H1 (cell line): ENCODE measurements around the gene TMEM18. TPM values are rescaled to one million over a fixed set of nuclear protein-coding genes. Genes with fewer than 3 reads are reported as not detected.
A peak's percentile ranks its signal among the peaks of the same experiment; 100 is the strongest.

ENCODE experiments used
- CTCF ChIA-PET: fragments of 300-600 bp; sonication (Branson Sonifier 250); formaldehyde crosslinking; loops from one replicate; lab custom pipeline; 2021; ENCODE audit not compliant: partially characterized antibody; lab: Charles Lee
- POLR2A ChIA-PET: fragments of 300-600 bp; sonication (Branson Sonifier 250); formaldehyde crosslinking; loops from one replicate; lab custom pipeline; 2021; ENCODE audit warnings: inconsistent platforms; ENCODE audit not compliant: partially characterized antibody; lab: Charles Lee
- DNase-seq, 2 experiments: peaks; one replicate each; pipeline versions ENCODE4 v3.0.0 to v3.0.0-alpha.2; 2010 to 2022; ENCODE audit warnings: low spot score in 2 of 2, low read depth in 1 of 2, mixed read lengths in 1 of 2
- FAIRE-seq: peaks from 2 replicates; lab custom pipeline; 2011; peaks lifted over from hg19 to GRCh38; lab: Jason Lieb, UNC
- H2AFZ ChIP-seq: 2 replicates; pipeline ENCODE4 v1.8.1; 2012; ENCODE audit warnings: low read length, inconsistent platforms
- H2AK5ac ChIP-seq: 2 replicates; pipeline ENCODE4 v1.6.1; 2013; ENCODE audit warnings: low read depth, low read length
- H2BK120ac ChIP-seq: replicated peaks from 2 replicates; pipeline ENCODE3; 2013; ENCODE audit warnings: low read depth, low read length, inconsistent platforms
- H2BK12ac ChIP-seq: 2 replicates; pipeline ENCODE4 v1.6.1; 2013; ENCODE audit warnings: low read depth, low read length
- H2BK15ac ChIP-seq: 2 replicates; pipeline ENCODE4 v1.6.1; 2013; ENCODE audit warnings: low read length
- H2BK20ac ChIP-seq: 2 replicates; pipeline ENCODE4 v1.6.1; 2013; ENCODE audit warnings: low read length
- H2BK5ac ChIP-seq: 2 replicates; pipeline ENCODE4 v1.6.1; 2013; ENCODE audit warnings: low read depth, low read length
- H3K14ac ChIP-seq: 2 replicates; pipeline ENCODE4 v1.6.1; 2013; ENCODE audit warnings: inconsistent platforms; ENCODE audit not compliant: insufficient read length
- H3K18ac ChIP-seq: 2 replicates; pipeline ENCODE4 v1.6.1; 2013; ENCODE audit warnings: low read length; ENCODE audit errors: extremely low read depth
- H3K23ac ChIP-seq: 2 replicates; pipeline ENCODE4 v1.6.1; 2013; ENCODE audit warnings: inconsistent platforms; ENCODE audit not compliant: insufficient read length
- H3K23me2 ChIP-seq: 2 replicates; pipeline ENCODE4 v1.6.1; 2013; ENCODE audit warnings: low read depth, low read length
- H3K27ac ChIP-seq: 2 replicates; pipeline ENCODE4 v1.6.1; 2011; ENCODE audit warnings: low read depth, low read length, inconsistent platforms
- H3K27me3 ChIP-seq, 4 experiments: replicated peaks in 1 of 4; 1 replicate in 1 of 4; 2 replicates in 3 of 4; pipeline versions ENCODE4 v1.6.1 to v1.8.1; 2011 to 2013; ENCODE audit warnings: low read length in 3 of 4, mild to moderate bottlenecking in 3 of 4, inconsistent platforms in 2 of 4, mixed read lengths in 2 of 4, moderate library complexity in 1 of 4; ENCODE audit not compliant: control insufficient read depth in 3 of 4, insufficient read depth in 3 of 4; ENCODE audit errors: extremely low read depth in 1 of 4
- H3K36me3 ChIP-seq, 4 experiments: 2 replicates each; pipeline versions ENCODE4 v1.6.1 to v1.8.1; 2011 to 2013; ENCODE audit warnings: mild to moderate bottlenecking in 4 of 4, low read length in 3 of 4, moderate library complexity in 2 of 4, control low read depth in 1 of 4, inconsistent platforms in 1 of 4; ENCODE audit not compliant: insufficient read depth in 4 of 4, control insufficient read depth in 2 of 4
- H3K4ac ChIP-seq: replicated peaks from 2 replicates; pipeline ENCODE3; 2013; ENCODE audit warnings: low read length, low read depth, mixed read lengths, inconsistent platforms; ENCODE audit not compliant: insufficient read length
- H3K4me1 ChIP-seq, 4 experiments: replicated peaks in 1 of 4; 1 replicate in 1 of 4; 2 replicates in 3 of 4; pipeline versions ENCODE4 v1.6.1 to v1.8.1; 2011 to 2013; ENCODE audit warnings: low read length in 3 of 4, inconsistent platforms in 2 of 4, mixed read lengths in 1 of 4; ENCODE audit not compliant: insufficient read depth in 4 of 4, control insufficient read depth in 3 of 4
- H3K4me2 ChIP-seq, 2 experiments: 2 replicates each; pipeline versions ENCODE4 v1.6.1 to v1.8.1; 2011 to 2013; ENCODE audit warnings: low read depth in 2 of 2, low read length in 2 of 2, control low read depth in 1 of 2, inconsistent platforms in 1 of 2, mild to moderate bottlenecking in 1 of 2; ENCODE audit not compliant: insufficient read depth in 1 of 2
- H3K4me3 ChIP-seq, 4 experiments: fragments of 200-600, 300-600 bp in 1 of 4; sonication (generic), shearing (Covaris generic), sonication (Bioruptor Twin) in 1 of 4; 2 replicates each; pipeline versions ENCODE4 v1.5.1 to v1.8.1; 2011 to 2016; ENCODE audit warnings: low read length in 4 of 4, low read depth in 3 of 4, control low read depth in 2 of 4, inconsistent platforms in 2 of 4, mild to moderate bottlenecking in 2 of 4, mixed read lengths in 1 of 4, moderate library complexity in 1 of 4; ENCODE audit not compliant: insufficient read depth in 2 of 4; ENCODE audit errors: extremely low read depth in 1 of 4
- H3K56ac ChIP-seq: replicated peaks from 2 replicates; pipeline ENCODE3; 2013; ENCODE audit warnings: low read depth, mild to moderate bottlenecking, mixed read lengths, low read length, inconsistent platforms; ENCODE audit not compliant: insufficient read length
- H3K79me1 ChIP-seq: 2 replicates; pipeline ENCODE4 v1.6.1; 2013; ENCODE audit warnings: low read depth, low read length, control low read depth
- H3K79me2 ChIP-seq, 2 experiments: 2 replicates each; pipeline versions ENCODE4 v1.6.1 to v1.8.1; 2012 to 2013; ENCODE audit warnings: low read length in 2 of 2, mild to moderate bottlenecking in 2 of 2, inconsistent platforms in 1 of 2; ENCODE audit not compliant: insufficient read depth in 2 of 2, control insufficient read depth in 1 of 2
- H3K9ac ChIP-seq, 4 experiments: replicated peaks in 1 of 4; 1 replicate in 1 of 4; 2 replicates in 3 of 4; pipeline versions ENCODE4 v1.6.1 to v1.8.1; 2011 to 2013; ENCODE audit warnings: low read depth in 3 of 4, low read length in 3 of 4, control low read depth in 2 of 4, mild to moderate bottlenecking in 2 of 4, moderate library complexity in 2 of 4, inconsistent platforms in 1 of 4; ENCODE audit errors: extremely low read depth in 1 of 4
- H3K9me3 ChIP-seq, 2 experiments: 2 replicates each; pipeline versions ENCODE4 v1.6.1 to v1.8.1; 2012 to 2013; ENCODE audit warnings: mild to moderate bottlenecking in 2 of 2, moderate library complexity in 2 of 2, control low read depth in 1 of 2, inconsistent platforms in 1 of 2, low read depth in 1 of 2, low read length in 1 of 2, mixed read lengths in 1 of 2; ENCODE audit not compliant: insufficient read depth in 2 of 2
- H4K20me1 ChIP-seq, 2 experiments: replicated peaks in 1 of 2; 2 replicates each; pipeline versions ENCODE3 to v1.8.1; 2011 to 2013; ENCODE audit warnings: inconsistent platforms in 2 of 2, low read length in 2 of 2, mild to moderate bottlenecking in 1 of 2; ENCODE audit not compliant: insufficient read depth in 2 of 2, control insufficient read depth in 1 of 2
- H4K5ac ChIP-seq: 2 replicates; pipeline ENCODE4 v1.6.1; 2013; ENCODE audit warnings: low read length, low read depth, mixed read lengths, inconsistent platforms; ENCODE audit not compliant: insufficient read length
- H4K8ac ChIP-seq: 2 replicates; pipeline ENCODE4 v1.8.0; 2013; ENCODE audit warnings: mild to moderate bottlenecking, moderate library complexity, low read length, inconsistent platforms; ENCODE audit not compliant: insufficient read depth; ENCODE audit errors: extremely low read depth
- H4K91ac ChIP-seq: replicated peaks from 2 replicates; pipeline ENCODE3; 2013; ENCODE audit warnings: low read length, mixed read lengths, inconsistent platforms; ENCODE audit not compliant: insufficient read length
- CHD2 ChIP-seq: IDR thresholded peaks from 2 replicates; pipeline ENCODE4 v1.6.1; 2012; ENCODE audit warnings: low read length, improper control_type of control experiment
- FOSL1 ChIP-seq: IDR thresholded peaks from 2 replicates; pipeline ENCODE4 v1.6.1; 2011; ENCODE audit warnings: mild to moderate bottlenecking, low read depth, low read length, moderate library complexity; ENCODE audit not compliant: insufficient read depth
- GABPA ChIP-seq: IDR thresholded peaks from 2 replicates; pipeline ENCODE4 v1.6.1; 2011; ENCODE audit warnings: mild to moderate bottlenecking, low read length, moderate library complexity, borderline replicate concordance; ENCODE audit not compliant: insufficient read depth
- GTF2F1 ChIP-seq: IDR thresholded peaks from 2 replicates; pipeline ENCODE4 v1.6.1; 2012; ENCODE audit warnings: low read depth, low read length, improper control_type of control experiment, borderline replicate concordance
- JUND ChIP-seq: IDR thresholded peaks from 2 replicates; pipeline ENCODE4 v1.6.1; 2011; ENCODE audit warnings: mild to moderate bottlenecking, improper control_type of control experiment, low read length
- RFX5 ChIP-seq: IDR thresholded peaks from 2 replicates; pipeline ENCODE4 v1.6.1; 2011; ENCODE audit warnings: low read depth, low read length, improper control_type of control experiment, borderline replicate concordance
- SIN3A ChIP-seq, 2 experiments: IDR thresholded peaks in 1 of 2; conservative IDR thresholded peaks in 1 of 2; 2 replicates each; pipeline ENCODE4 v1.6.1; 2011 to 2012; ENCODE audit warnings: low read length in 2 of 2, improper control_type of control experiment in 1 of 2, low read depth in 1 of 2, mild to moderate bottlenecking in 1 of 2
- SRF ChIP-seq: IDR thresholded peaks from 2 replicates; pipeline ENCODE4 v1.6.1; 2011; ENCODE audit warnings: mild to moderate bottlenecking, low read depth, low read length, moderate library complexity
- YY1 ChIP-seq: IDR thresholded peaks from 2 replicates; pipeline ENCODE4 v1.6.1; 2011; ENCODE audit warnings: low read depth, mild to moderate bottlenecking, low read length
- WGBS, 2 experiments: shearing (Covaris generic) in 1 of 2; methylation state at CpG; one replicate each; pipeline versions ENCODE4 v1.1.6 to v1.1.7; 2013 to 2015; ENCODE audit warnings: low lambda C conversion rate in 2 of 2, mixed read lengths in 2 of 2, inconsistent platforms in 1 of 2, low coverage in 1 of 2, missing lambda C conversion rate in 1 of 2; ENCODE audit not compliant: insufficient replicate concordance in 2 of 2, insufficient coverage in 1 of 2, insufficient read length in 1 of 2; ENCODE audit errors: extremely low coverage in 1 of 2, missing lambda C conversion rate in 1 of 2; 5-methylcytosine and 5-hydroxymethylcytosine counted together
- polyA plus RNA-seq, 7 experiments: library from polyadenylated mRNA; depleted of rRNA in 3 of 7; stranded (reverse) in 5 of 7; unstranded in 2 of 7; fragments of >200 nt in 5 of 7; fragments of 200-250 nt in 2 of 7; gene quantifications; 1 replicate in 5 of 7; 2 replicates in 1 of 7; 4 replicates in 1 of 7; pipeline versions ENCODE4 v1.2.1 to v1.2.3, GENCODE V29; 2011 to 2013; ENCODE audit warnings: missing spikeins in 2 of 7, mixed read lengths in 2 of 7
- total RNA-seq: library from RNA; stranded (reverse); fragmentation: NEBNext Ultra II Directional; extraction: Animal tissue kit (Norgen Biotek cat#: 25700); gene quantifications from 2 replicates; pipeline ENCODE4 v1.2.1, GENCODE V29; 2021
- TF ChIP-seq, protein P1 (sequence below), 3 experiments: IDR thresholded peaks; 1 replicate in 2 of 3; 2 replicates in 1 of 3; pipeline versions ENCODE4 v1.5.1 to v1.6.1; 2011; ENCODE audit warnings: low read length in 3 of 3, mild to moderate bottlenecking in 3 of 3, inconsistent platforms in 2 of 3, low read depth in 1 of 3, moderate library complexity in 1 of 3; ENCODE audit not compliant: insufficient read depth in 1 of 3; ENCODE audit errors: control extremely low read depth in 1 of 3

The TMEM18 gene
- total and polyA plus RNA-seq, 2 of the 8 experiments (the other 6 are each of a cell fraction or from before 2014, with no cell fraction given), result 22.4 to 27.1 TPM

DNA sequence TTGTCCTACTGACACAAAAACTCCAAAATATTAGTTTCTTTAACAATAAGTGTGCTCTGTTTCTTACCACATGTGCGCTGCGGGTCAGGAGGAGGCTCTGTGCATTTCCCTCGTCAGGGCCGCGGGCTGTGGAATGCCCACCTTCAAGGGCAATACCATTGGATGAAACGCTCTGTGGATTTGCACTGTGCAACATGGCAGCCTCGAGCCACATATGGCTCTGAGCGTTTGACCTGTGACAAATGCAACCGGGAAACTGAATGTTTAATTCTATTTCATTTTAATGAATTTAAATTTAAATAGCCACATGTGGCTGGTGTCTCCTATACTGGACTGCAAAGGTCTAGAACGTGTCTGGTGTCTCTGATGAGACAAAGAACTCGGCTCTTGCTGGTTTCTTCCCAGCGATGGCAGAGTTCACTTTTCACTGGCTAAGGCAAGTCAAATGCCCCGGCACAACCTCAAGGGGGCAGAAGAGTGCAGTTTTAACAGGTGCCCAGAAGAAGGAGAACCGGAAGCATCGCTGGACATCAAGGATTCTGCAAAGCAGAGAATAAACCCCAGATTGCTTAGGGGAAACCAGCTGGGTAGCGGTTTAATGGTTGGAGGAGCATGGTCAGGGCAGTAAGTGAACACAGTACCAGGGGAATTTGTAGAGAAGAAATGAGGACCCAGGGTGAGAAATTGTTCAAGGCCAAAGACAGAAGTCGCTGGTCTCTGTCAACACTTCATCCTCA lies 37.0 kb upstream of the TMEM18 start:
- Histone ChIP-seq H4K5ac (no peak overlapping the region), H2BK15ac (no peak overlapping the region), H3K79me2 (no peaks in the 10 kb centered on the region), H3K9ac (no peak overlapping the region), H3K23ac (no peak overlapping the region), H4K8ac (no peak overlapping the region), H4K20me1 (no peaks in the 10 kb centered on the region), H2AFZ (no peak overlapping the region), H2AK5ac (no peak overlapping the region), H3K4me1 (peaks cover 0 to 10% (median 4%) of the 10 kb centered on the region in 4 experiments; a peak in 4 of 7 replicates), H2BK5ac (no peak overlapping the region), H3K4me3 (no peak overlapping the region), H4K91ac (no peak overlapping the region), H2BK20ac (no peak overlapping the region), H3K27ac (no peak overlapping the region), H3K9me3 (no peaks in the 10 kb centered on the region), H3K14ac (no peak overlapping the region), H3K36me3 (no peaks in the 10 kb centered on the region), H3K18ac (no peak overlapping the region), H3K4me2 (no peak overlapping the region), H3K27me3 (no peaks in the 10 kb centered on the region), H2BK12ac (no peak overlapping the region), H3K79me1 (no peaks in the 10 kb centered on the region), H3K56ac (no peak overlapping the region), H3K4ac (no peak overlapping the region), H2BK120ac (no peak overlapping the region), H3K23me2 (no peaks in the 10 kb centered on the region)
- ChIA-PET CTCF (interaction anchor here (0.6 to 6.2 kb wide), 32 partner anchors 8 to 832 kb away, joined by 3 to 59 read pairs (median 4); no protein-coding TSS in a partner anchor), POLR2A (interaction anchor here (2.6 kb wide), 1 partner anchor 15 kb away, joined by 14 read pairs; no protein-coding TSS in a partner anchor)
- peak; percentile 74 for FAIRE-seq
- peak; percentile 34 to 77 for DNase-seq
- WGBS, 2 experiments, result 67% methylated on average over 17 of the region's 17 CpGs; no CpG with 5 or more reads in 1 of the 2 experiments
- TF ChIP-seq CHD2, result no peak
- TF ChIP-seq GTF2F1, result no peak
- TF ChIP-seq RFX5, result no peak
- no peak for TF ChIP-seq SRF
- no peak for TF ChIP-seq SIN3A (conservative IDR thresholded peaks at IDR 0.05 in 1 of 2, IDR thresholded peaks at IDR 0.05 in 1 of 2; ENCODE audit: low read depth in 1 of 2, low read length in 2 of 2)
- TF ChIP-seq, protein P1, sequence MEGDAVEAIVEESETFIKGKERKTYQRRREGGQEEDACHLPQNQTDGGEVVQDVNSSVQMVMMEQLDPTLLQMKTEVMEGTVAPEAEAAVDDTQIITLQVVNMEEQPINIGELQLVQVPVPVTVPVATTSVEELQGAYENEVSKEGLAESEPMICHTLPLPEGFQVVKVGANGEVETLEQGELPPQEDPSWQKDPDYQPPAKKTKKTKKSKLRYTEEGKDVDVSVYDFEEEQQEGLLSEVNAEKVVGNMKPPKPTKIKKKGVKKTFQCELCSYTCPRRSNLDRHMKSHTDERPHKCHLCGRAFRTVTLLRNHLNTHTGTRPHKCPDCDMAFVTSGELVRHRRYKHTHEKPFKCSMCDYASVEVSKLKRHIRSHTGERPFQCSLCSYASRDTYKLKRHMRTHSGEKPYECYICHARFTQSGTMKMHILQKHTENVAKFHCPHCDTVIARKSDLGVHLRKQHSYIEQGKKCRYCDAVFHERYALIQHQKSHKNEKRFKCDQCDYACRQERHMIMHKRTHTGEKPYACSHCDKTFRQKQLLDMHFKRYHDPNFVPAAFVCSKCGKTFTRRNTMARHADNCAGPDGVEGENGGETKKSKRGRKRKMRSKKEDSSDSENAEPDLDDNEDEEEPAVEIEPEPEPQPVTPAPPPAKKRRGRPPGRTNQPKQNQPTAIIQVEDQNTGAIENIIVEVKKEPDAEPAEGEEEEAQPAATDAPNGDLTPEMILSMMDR (IDR thresholded peaks at IDR 0.05; ENCODE audit: control extremely low read depth in 1 of 3, insufficient read depth in 1 of 3, low read depth in 1 of 3, low read length in 3 of 3), result peak; percentile 76 to 91 (median 87)
- TF ChIP-seq FOSL1, result no peak
- peak; percentile 63; the same call in 1 of the 2 replicates for TF ChIP-seq YY1
- TF ChIP-seq GABPA, result no peak
- no peak for TF ChIP-seq JUND
